Measurements from ENCODE around the gene MYL9. TPM values are rescaled to one million over a fixed set of nuclear protein-coding genes. Genes with fewer than 3 reads are reported as not detected.

MYL9 gene
- total RNA-seq, 1 donor from 2014 or later: 1,833 TPM

DNA sequence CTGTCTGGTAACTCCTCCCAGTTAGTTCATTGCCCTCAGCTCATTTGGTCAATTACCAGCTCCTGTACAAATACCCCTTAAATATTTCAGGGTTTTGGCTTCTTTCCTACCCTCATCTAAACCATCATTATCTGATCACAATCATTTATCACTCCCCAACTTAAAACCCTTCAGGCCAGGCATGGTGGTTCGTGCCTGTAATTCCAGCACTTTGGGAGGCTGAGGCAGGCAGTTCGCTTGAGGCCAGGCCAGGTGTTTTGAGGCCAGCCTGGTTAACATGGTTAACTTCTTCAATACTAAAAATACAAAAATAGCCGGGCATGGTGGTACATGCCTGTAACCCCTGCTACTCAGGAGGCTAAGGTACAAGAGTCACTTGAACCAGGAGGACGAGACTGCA is 41.5 kb downstream of the MYL9 start:
- no peak for DNase-seq (ENCODE audit: low spot score)

DNA sequence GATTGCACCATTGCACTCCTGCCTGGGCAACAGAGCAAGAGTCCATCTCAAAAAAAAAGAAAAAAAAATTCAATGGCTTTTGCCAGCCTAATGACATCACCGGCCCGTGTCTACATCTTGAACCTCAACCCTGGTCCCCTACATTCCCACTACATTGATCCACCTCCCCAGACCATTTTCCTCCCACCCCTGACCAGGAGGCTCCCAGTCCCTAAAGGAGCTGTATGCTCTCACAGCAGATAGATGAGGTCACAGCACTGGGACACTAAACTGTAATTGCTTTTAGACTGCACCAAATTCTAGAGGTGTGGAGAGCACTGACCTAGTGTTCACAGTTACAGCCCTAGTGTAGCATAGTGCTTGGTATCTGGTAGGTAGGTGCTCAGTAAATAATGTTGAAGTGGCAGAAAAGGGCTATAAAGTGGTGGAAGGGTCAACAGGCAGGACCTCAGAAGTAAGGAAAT is 42.7 kb downstream of the MYL9 start:
- no peak for DNase-seq (ENCODE audit: low spot score)

DNA sequence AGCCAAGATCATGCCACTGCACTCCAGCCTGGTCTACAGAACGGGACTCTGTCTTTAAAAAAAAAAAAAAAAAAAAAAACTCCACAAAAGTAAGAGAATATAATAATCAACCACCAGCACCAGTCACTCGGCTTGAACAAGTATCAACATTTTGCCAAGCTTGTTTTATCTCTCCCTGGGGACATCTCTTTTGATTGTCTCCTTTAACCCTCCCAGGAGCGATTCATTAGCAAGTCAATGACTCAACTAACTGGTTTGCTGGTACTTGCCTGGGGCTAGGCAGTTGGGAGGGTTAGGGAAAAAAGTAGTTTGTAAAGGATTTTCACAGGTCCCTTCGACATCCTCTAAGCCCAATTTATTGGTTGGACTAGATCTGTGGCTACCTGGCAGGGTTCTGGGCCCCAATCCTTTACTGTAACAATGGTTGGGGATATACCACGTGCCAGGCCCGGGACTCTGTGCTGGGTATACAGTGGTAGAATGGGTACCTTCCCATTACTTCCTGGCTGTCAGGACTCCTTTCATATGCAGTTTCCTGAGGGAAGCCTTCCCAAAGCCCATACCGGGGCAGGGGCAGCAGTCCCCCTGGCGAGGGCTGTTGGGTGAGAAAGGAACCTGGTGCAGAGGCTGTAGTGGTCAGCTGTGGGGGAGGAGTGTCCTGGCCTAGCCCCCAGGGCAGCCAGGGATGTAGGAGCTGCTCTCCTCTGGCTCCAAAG is 44.2 kb downstream of the MYL9 start:
- no peak for DNase-seq (ENCODE audit: low spot score)

- no peak for DNase-seq (ENCODE audit: low spot score)
Measured at GRCh38 chr20:36587388-36588070, 46.2 kb downstream of the MYL9 start.

DNA sequence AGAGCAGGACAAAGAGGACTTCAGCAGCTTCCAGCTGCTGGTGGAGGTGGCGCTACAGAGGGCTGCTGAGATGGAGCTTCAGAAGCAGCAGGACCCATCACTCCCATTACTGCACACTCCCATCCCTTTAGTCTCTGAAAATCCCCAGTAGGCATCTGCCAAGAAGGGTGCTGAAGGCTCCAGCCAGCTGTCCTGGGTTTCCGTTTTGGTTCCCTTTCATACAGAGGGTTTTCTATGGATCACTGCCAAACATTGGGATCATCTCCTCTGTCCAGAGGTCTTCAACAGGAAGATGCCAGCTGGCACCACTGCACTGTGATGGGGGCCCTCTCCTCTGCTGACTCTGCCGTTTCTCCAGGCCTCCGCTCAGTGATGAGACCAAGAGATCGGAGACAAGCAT is 50.0 kb downstream of the MYL9 start:
- no peak for DNase-seq (ENCODE audit: low spot score)

DNA sequence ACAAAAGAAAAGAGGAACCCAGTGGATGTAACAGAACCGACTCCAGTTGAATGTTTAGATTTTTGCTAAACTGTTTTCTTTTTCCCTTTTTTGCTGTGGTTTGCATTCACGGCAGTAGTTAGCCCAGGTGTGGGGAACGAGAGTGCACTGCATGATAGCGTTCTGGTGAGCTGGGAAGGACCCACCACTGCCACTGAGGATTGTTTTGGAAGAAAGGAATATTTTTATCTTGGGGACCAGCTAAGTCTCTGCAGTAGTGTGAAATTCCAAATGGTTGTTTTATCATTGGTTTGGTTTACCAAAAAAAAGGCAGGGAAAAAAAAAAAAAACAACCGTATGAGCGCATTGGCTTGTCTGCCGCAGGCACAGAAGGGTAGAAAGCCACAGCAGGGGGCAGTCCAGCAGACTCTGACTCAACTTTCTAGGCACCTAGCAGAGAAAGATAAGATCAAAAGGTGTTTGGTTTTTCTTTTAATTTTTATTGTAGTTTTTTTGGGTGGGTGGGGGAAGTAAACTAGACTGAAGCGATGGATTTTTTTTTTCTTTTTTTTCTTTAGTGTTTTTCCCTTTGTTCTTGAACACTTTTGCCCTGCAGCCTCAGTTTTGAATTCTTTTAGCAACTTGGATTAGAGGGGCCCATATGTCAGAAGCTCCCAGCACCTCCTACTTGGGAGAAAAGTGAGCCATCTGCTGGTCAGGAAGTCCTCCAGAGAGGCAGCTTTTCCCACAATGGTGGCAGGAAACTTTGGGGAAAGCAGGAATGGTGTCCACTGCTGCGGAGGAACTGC is 50.7 kb downstream of the MYL9 start:
- DNase-seq (ENCODE audit: low spot score): peak; percentile 45

DNA sequence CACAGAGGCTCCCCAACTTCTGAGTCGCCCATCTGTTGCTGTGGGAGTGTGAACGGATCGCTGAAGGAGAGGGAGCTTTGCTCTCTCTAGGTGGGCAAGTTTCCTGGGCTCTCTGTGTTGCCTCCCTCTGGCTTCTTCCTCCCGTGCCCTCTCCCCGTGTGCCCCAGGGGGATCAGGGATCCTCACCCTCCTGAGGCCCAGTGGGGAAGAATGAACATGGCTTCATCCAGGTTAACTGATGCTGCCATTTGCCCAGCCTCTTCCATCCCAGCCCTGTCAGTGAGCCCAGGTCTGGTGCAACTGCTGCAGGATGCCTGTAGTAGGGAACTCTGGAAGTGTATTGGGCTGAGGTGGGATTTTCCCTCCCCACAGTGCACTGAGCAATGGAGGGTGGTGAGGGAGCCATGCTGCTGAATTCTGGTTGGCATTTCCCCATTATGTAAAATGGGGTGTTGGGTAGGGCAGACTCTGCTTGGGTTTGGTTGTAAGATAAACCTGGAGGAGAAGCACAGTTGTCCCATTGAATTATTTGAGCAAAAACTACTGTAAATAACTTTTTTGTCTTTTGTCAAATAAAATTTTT is 52.1 kb downstream of the MYL9 start:
- DNase-seq (ENCODE audit: low spot score): no peak

- no peak for DNase-seq (ENCODE audit: low spot score)
Measured at GRCh38 chr20:36599912-36600345, 58.6 kb downstream of the MYL9 start.

Other genes with a start within 250 kb of the MYL9 start
- 78.4 TPM for gene DLGAP4, start 235.2 kb upstream of the MYL9 start, total RNA-seq
- 11.7 TPM for gene TGIF2, start 32.1 kb downstream of the MYL9 start, total RNA-seq
- 109 TPM for gene RAB5IF, start 64.3 kb downstream of the MYL9 start, total RNA-seq
- 2.0 TPM for gene SLA2, start 104.7 kb downstream of the MYL9 start, total RNA-seq
- gene NDRG3, start 204.6 kb downstream of the MYL9 start, total RNA-seq: 27.7 TPM
- 8.7 TPM for gene DSN1, start 232.2 kb downstream of the MYL9 start, total RNA-seq